ENCODE results near the gene LACRT.

The LACRT gene

GRCh38 chr12:54585243-54585642 lies 49.5 kb downstream of the LACRT start:
- no peak for DNase-seq (ENCODE audit: low read depth)
- Histone ChIP-seq H3K9me3 (ENCODE audit: control insufficient read depth, low read length) (no peaks in the 10 kb centered on the region), H3K36me3 (ENCODE audit: control insufficient read depth, insufficient read depth, low read length, severe bottlenecking) (peaks cover 39% of the 10 kb centered on the region), H3K9ac (ENCODE audit: low read length) (no peak overlapping the region), H3K27me3 (replicated peaks; ENCODE audit: control insufficient read depth, insufficient read depth, low read length) (peaks cover 9% of the 10 kb centered on the region), H3K4me3 (ENCODE audit: low read length) (no peak overlapping the region), H3K4me1 (ENCODE audit: control insufficient read depth, insufficient read depth, low read length) (peaks cover 34% of the 10 kb centered on the region)

DNA sequence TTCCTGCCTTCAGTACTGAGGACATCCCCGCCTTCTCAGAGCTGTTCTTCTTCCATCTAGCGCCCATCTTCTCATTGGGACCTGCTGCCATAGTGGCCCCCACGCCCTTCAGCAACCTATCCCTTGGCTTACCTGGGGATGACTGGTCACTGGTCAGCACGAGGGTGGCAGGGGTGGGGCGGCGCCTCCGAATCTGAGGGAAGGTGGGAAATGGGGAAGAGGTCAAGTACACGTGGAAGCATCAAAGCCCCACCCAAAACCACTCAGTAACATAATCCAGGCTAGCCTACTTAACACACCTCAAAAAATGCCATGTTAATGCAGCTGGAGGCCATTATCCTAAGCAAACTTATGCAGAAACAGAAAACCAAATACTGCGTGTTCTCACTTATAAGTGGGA lies 50.6 kb downstream of the LACRT start:
- Histone ChIP-seq H3K27me3 (replicated peaks; ENCODE audit: control insufficient read depth, insufficient read depth, low read length) (peaks cover 9% of the 10 kb centered on the region), H3K4me3 (ENCODE audit: low read length) (no peak overlapping the region), H3K9ac (ENCODE audit: low read length) (no peak overlapping the region), H3K4me1 (ENCODE audit: control insufficient read depth, insufficient read depth, low read length) (peaks cover 28% of the 10 kb centered on the region), H3K9me3 (ENCODE audit: control insufficient read depth, low read length) (no peaks in the 10 kb centered on the region), H3K36me3 (ENCODE audit: control insufficient read depth, insufficient read depth, low read length, severe bottlenecking) (peaks cover 44% of the 10 kb centered on the region)
- no peak for DNase-seq (ENCODE audit: low read depth)

GRCh38 chr12:54583726-54584125 lies 51.0 kb downstream of the LACRT start:
- no peak overlapping the region for H3K4me3 ChIP-seq (ENCODE audit: low read length)
- H3K9ac ChIP-seq (ENCODE audit: low read length): no peak overlapping the region
- peaks cover 24% of the 10 kb centered on the region for H3K4me1 ChIP-seq (ENCODE audit: control insufficient read depth, insufficient read depth, low read length)
- peaks cover 9% of the 10 kb centered on the region for H3K27me3 ChIP-seq (replicated peaks; ENCODE audit: control insufficient read depth, insufficient read depth, low read length)
- peaks cover 48% of the 10 kb centered on the region for H3K36me3 ChIP-seq (ENCODE audit: control insufficient read depth, insufficient read depth, low read length, severe bottlenecking)
- DNase-seq (ENCODE audit: low read depth): no peak
- H3K9me3 ChIP-seq (ENCODE audit: control insufficient read depth, low read length): no peaks in the 10 kb centered on the region

GRCh38 chr12:54581412-54581811 lies 53.3 kb downstream of the LACRT start:
- H3K4me3 ChIP-seq (ENCODE audit: low read length): no peak overlapping the region
- H3K9ac ChIP-seq (ENCODE audit: low read length): no peak overlapping the region
- DNase-seq (ENCODE audit: low read depth): no peak
- H3K27me3 ChIP-seq (replicated peaks; ENCODE audit: control insufficient read depth, insufficient read depth, low read length): peaks cover 7% of the 10 kb centered on the region
- peaks cover 15% of the 10 kb centered on the region for H3K4me1 ChIP-seq (ENCODE audit: control insufficient read depth, insufficient read depth, low read length)
- H3K9me3 ChIP-seq (ENCODE audit: control insufficient read depth, low read length): no peaks in the 10 kb centered on the region
- peaks cover 68% of the 10 kb centered on the region for H3K36me3 ChIP-seq (ENCODE audit: control insufficient read depth, insufficient read depth, low read length, severe bottlenecking)

All from adipocyte (in vitro differentiated cells).